Activated effector memory CD4-positive, alpha-beta T cell treated with anti-CD3 and anti-CD28 coated beads, Interleukin-2, amount 50 U/mL, for 16 hours (primary cell): Measurements from ENCODE around the gene PASK.

Experiments used
- DNase-seq: peaks from one replicate; pipeline ENCODE4 v3.0.0-alpha.2; 2020

The PASK gene

GRCh38 chr2:241080405-241081189 is 68.7 kb downstream of the PASK start:
- no peak for DNase-seq

GRCh38 chr2:241074901-241075540 is 74.3 kb downstream of the PASK start:
- no peak for DNase-seq

- DNase-seq, result no peak
Observed at GRCh38 chr2:241074065-241074818, 75.0 kb downstream of the PASK start.

GRCh38 chr2:241073166-241074064 is 75.9 kb downstream of the PASK start:
- no peak for DNase-seq

- DNase-seq, result no peak
Observed at GRCh38 chr2:241072553-241073165, 76.6 kb downstream of the PASK start.

GRCh38 chr2:241072151-241072550 is 77.1 kb downstream of the PASK start:
- DNase-seq, result no peak

GRCh38 chr2:241071677-241072111 is 77.6 kb downstream of the PASK start:
- no peak for DNase-seq

- DNase-seq, result no peak
Observed at GRCh38 chr2:241070811-241071676, 78.2 kb downstream of the PASK start.

- DNase-seq, result no peak
Observed at GRCh38 chr2:241070361-241070760, 78.9 kb downstream of the PASK start.

- no peak for DNase-seq
Observed at GRCh38 chr2:241069821-241070281, 79.4 kb downstream of the PASK start.

GRCh38 chr2:241068942-241069810 is 80.1 kb downstream of the PASK start:
- no peak for DNase-seq

GRCh38 chr2:241068136-241068941 is 80.9 kb downstream of the PASK start:
- no peak for DNase-seq

GRCh38 chr2:241067501-241068135 is 81.7 kb downstream of the PASK start:
- DNase-seq, result no peak

GRCh38 chr2:241066893-241067341 is 82.4 kb downstream of the PASK start:
- no peak for DNase-seq

- no peak for DNase-seq
Observed at GRCh38 chr2:241066171-241066892, 82.9 kb downstream of the PASK start.

- no peak for DNase-seq
Observed at GRCh38 chr2:241065355-241065803, 83.9 kb downstream of the PASK start.

GRCh38 chr2:241064802-241065354 is 84.4 kb downstream of the PASK start:
- DNase-seq, result no peak
